Measurements from ENCODE around the gene METRNL. TPM values are rescaled to one million over a fixed set of nuclear protein-coding genes. Genes with fewer than 3 reads are reported as not detected.
"Not testable (repeated sequence)": the region's sequence is repeated elsewhere in the genome, so short reads cannot be mapped to it uniquely, and the experiment has no call there.

Gene METRNL
- total and polyA plus RNA-seq, 3 experiments from 2014 or later, result 2.6 to 22.9 (median 22.3) TPM

DNA sequence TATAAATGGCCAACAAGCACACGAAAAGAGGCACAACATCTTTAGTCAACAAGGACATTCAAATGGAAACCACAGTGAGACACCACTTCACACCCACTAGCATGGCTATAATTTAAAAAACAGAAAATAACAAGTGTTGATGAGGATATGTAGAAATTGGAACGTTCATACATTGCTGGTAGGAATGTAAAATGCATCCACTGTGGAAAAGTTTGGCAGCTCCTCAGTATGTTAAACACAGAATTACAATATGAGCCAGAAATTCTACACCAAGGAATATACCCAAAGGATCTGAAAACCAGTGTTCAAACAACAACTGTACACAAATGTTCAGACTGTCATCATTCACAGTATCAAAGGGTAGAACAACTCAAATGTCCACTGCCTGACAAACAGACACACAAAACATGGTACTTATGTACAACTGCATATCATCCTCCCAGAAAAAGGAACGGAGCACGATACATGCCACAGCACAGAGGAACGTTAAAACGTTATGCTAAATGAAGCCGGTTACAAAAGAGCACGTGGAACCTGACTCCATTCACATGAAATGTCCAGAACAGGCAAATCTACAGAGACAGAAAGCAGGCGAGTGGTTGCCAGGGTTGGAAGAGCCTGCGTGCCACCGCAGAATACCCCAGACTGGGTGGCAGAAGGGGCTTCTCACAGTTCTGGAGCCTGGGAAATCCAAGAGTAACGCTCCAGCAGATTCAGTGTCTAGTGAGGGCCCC lies 32.8 kb upstream of the METRNL start:
- Mint-ChIP-seq H3K27me3 (peaks cover 0 to 1% of the 10 kb centered on the region in 2 donors), H3K36me3 (peaks cover 11 to 35% (median 20%) of the 10 kb centered on the region in 3 donors), H3K9me3 (peaks cover 0 to 6% (median 3%) of the 10 kb centered on the region in 5 donors), H3K4me1 (peaks cover 34 to 58% (median 55%) of the 10 kb centered on the region in 3 donors), H3K4me3 (peak overlapping the region in 4 of 7 donors; percentile 16 to 43 (median 42)), H3K27ac (peak overlapping the region in 2 of 8 donors; percentile 54 to 69)
- no peak overlapping the region for H3K4me3 ChIP-seq (ENCODE audit: low read length)
- H3K9me3 ChIP-seq (ENCODE audit: low read length), result no peaks in the 10 kb centered on the region
- no peak overlapping the region for H3K27ac ChIP-seq (ENCODE audit: low read depth, low read length)
- no peak for DNase-seq
- POLR2A ChIA-PET, result no interaction called here
- peaks cover 12% of the 10 kb centered on the region for H3K4me1 ChIP-seq (ENCODE audit: insufficient read depth, low read length)
- H3K36me3 ChIP-seq (ENCODE audit: insufficient read depth, low read length), result no peaks in the 10 kb centered on the region
- no peaks in the 10 kb centered on the region for H3K27me3 ChIP-seq (ENCODE audit: insufficient read depth, low read length, poor library complexity, severe bottlenecking)
- CTCF ChIA-PET, result no interaction called here

DNA sequence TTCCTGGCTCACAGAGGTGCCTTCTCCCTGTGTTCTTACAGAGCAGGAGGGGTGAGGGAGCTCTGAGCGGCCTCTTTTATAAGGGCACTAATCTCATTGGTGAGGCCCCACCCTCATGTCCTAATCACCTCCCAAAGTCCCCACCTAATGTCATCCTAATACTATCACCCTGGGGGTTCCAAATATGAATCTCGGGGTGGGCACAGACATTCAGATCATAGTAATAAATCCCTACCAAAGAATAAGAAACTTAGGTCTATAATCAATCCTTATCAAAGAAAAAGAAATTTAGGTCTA lies 32.3 kb upstream of the METRNL start:
- Histone ChIP-seq H3K9me3 (ENCODE audit: low read length) (no peaks in the 10 kb centered on the region), H3K36me3 (ENCODE audit: insufficient read depth, low read length) (no peaks in the 10 kb centered on the region), H3K27ac (ENCODE audit: low read depth, low read length) (no peak overlapping the region), H3K4me3 (ENCODE audit: low read length) (no peak overlapping the region), H3K27me3 (ENCODE audit: insufficient read depth, low read length, poor library complexity, severe bottlenecking) (no peaks in the 10 kb centered on the region), H3K4me1 (ENCODE audit: insufficient read depth, low read length) (peaks cover 15% of the 10 kb centered on the region)
- Mint-ChIP-seq H3K36me3 (peaks cover 10 to 31% (median 18%) of the 10 kb centered on the region in 3 donors), H3K4me1 (peaks cover 37 to 61% (median 55%) of the 10 kb centered on the region in 3 donors), H3K27ac (peak overlapping the region in 1 of 8 donors; percentile 54), H3K9me3 (peaks cover 0 to 4% (median 1%) of the 10 kb centered on the region in 5 donors), H3K4me3 (no peak overlapping the region), H3K27me3 (peaks cover 0 to 1% of the 10 kb centered on the region in 2 donors)
- ChIA-PET CTCF (no interaction called here), POLR2A (no interaction called here)
- no peak for DNase-seq

DNA sequence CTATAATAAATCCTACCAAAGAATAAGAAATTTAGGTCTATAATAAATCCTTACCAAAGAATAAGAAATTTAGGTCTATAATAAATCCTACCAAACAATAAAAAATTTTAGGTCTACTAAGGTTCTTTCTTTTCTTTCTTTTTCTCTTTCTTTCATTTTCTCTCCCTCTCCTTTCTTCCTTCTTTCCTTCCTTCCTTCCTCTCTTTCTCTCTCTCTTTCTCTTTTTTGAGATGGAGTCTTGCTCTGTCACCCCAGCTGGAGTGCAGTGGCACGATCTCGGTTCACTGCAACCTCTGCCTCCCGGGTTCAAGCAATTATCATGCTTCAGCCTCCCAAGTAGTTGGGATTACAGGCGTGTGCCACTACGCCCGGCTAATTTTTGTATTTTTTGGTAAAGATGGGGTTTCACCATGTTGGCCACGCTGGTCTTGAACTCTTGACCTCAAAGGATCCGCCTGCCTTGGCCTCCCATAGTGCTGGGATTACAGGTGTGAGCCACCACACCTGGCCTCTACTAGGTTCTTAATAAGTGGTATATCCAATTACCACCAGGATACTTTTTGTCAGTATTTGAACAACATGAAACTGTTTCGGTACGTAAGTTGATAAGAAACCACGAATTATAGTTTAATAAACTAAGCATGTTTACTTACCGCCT lies 31.5 kb upstream of the METRNL start:
- Mint-ChIP-seq H3K27ac (peak overlapping the region; percentile 87 to 99 (median 93)), H3K36me3 (peaks cover 8 to 23% (median 10%) of the 10 kb centered on the region in 3 donors), H3K4me1 (peaks cover 37 to 62% (median 48%) of the 10 kb centered on the region in 3 donors), H3K4me3 (peak overlapping the region; percentile 77 to 89 (median 85))
- H3K4me1 ChIP-seq (ENCODE audit: insufficient read depth, low read length), result peaks cover 18% of the 10 kb centered on the region
- ChIA-PET POLR2A (interaction anchor here (1.0 kb wide), 1 partner anchor 29 kb away, joined by 3 read pairs; no protein-coding TSS in a partner anchor), CTCF (interaction anchor here (1.2 to 1.9 kb wide), 2 partner anchors 154 to 266 kb away, joined by 3 to 4 read pairs; no protein-coding TSS in a partner anchor)
- H3K36me3 ChIP-seq (ENCODE audit: insufficient read depth, low read length); H3K9me3 ChIP-seq (ENCODE audit: low read length); H3K9me3 Mint-ChIP-seq; H3K27me3 Mint-ChIP-seq; H3K27me3 ChIP-seq (ENCODE audit: insufficient read depth, low read length, poor library complexity, severe bottlenecking); DNase-seq: not testable (repeated sequence)
- H3K4me3 ChIP-seq (ENCODE audit: low read length), result peak overlapping the region; percentile 18
- peak overlapping the region; percentile 14 for H3K27ac ChIP-seq (ENCODE audit: low read depth, low read length)

DNA sequence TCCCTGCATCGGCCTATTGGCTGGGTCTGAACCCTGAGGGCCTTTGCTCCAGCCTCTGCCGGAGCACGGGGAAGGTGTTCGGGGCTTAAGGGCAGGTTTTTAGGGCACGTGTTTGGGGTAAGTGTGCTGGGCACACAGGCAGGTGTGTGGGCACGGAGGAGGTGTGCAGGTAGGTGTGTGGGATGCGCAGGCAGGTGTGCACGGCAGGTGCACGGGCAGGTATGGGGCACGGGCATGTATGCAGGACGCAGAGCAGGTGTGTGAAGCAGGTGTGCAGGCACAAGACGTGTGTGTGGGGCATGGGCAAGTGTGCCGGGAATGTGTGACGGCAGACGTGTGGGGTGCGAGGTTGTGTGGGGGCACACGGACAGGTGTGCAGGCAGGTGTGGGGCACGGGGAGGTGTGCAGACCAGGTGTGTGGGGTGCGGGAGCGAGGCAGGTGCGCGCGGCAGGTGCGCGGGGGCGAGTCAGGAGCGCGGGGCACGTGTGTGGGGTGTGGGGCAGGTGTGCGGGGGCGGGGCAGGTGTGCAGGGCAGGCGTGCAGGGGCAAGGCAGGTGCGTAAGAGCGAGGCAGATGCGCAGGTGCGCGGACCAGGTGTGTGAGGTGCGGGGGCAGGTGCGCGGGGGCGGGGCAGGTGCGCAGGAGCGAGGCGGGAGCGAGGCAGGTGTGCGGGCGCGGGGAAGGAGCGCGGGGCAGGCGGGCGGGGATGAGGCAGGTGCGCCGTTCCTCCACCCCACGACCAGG lies 28.6 kb upstream of the METRNL start:
- H3K4me1 ChIP-seq (ENCODE audit: insufficient read depth, low read length), result peaks cover 34% of the 10 kb centered on the region
- no peak for DNase-seq
- H3K4me3 Mint-ChIP-seq, result peak overlapping the region; percentile 63 to 89 (median 84)
- peaks cover 0 to 1% of the 10 kb centered on the region in 2 donors for H3K27me3 Mint-ChIP-seq
- H3K27ac ChIP-seq (ENCODE audit: low read depth, low read length), result peak overlapping the region; percentile 69
- H3K36me3 Mint-ChIP-seq, result peaks cover 3 to 5% (median 5%) of the 10 kb centered on the region in 3 donors
- peak overlapping the region; percentile 70 for H3K4me3 ChIP-seq (ENCODE audit: low read length)
- no peaks in the 10 kb centered on the region for H3K27me3 ChIP-seq (ENCODE audit: insufficient read depth, low read length, poor library complexity, severe bottlenecking)
- no peaks in the 10 kb centered on the region for H3K36me3 ChIP-seq (ENCODE audit: insufficient read depth, low read length)
- no peaks in the 10 kb centered on the region for H3K9me3 ChIP-seq (ENCODE audit: low read length)
- H3K4me1 Mint-ChIP-seq, result peaks cover 32 to 62% (median 34%) of the 10 kb centered on the region in 3 donors
- CTCF ChIA-PET, result interaction anchor here (0.7 to 1.4 kb wide), 6 partner anchors 11 to 269 kb away, joined by 3 to 5 read pairs (median 3); no protein-coding TSS in a partner anchor
- POLR2A ChIA-PET, result interaction anchor here (0.7 to 0.9 kb wide), 4 partner anchors 29 to 276 kb away, joined by 3 to 5 read pairs (median 4); partner anchors contain the start of gene METRNL
- peaks cover 0 to 2% (median 0%) of the 10 kb centered on the region in 5 donors for H3K9me3 Mint-ChIP-seq
- H3K27ac Mint-ChIP-seq, result peak overlapping the region in 7 of 8 donors; percentile 32 to 97 (median 88)

DNA sequence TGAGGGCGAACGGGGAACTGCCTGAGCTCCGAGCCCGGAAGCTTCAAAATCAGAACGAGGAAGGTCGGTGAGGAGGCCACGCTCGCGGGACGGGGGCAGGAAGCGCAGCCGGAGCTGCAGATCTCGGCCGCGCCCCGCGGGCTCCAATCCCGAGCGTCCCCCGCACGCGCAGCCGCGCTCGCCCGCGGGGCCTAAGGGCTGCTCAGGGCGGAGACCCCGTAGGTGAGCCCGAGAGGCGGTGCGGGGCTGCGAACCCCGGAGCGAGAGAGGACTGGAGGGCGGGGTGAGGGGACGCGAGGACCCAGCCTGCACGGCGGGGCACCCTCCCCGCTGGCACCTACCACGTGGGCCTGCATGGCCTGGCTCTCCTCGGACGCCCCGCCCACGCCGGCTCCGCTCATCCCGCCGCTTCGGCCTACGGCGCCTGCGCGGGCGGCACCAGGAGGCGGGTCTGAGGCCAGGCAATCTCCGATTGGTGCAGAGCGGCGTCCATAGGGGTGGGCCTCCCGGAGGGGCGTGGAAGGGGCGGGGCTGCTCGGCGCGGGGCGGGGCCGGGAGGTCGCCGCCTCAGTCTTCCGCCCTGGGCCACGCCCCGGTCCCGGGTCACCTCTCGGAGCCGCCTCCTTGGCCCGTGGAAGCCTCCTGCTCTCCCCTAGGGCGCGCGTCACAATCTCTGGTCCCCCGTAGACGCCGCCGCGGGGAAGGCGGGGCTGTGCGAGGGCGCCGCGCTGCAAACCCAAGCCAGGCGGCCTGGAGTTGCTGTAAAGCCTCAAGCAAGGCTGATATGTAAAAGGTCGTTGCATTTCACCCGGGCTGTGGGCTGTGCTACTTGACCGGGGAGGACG lies 27.8 kb upstream of the METRNL start:
- ChIA-PET CTCF (interaction anchor here (0.7 to 1.4 kb wide), 6 partner anchors 11 to 270 kb away, joined by 3 to 5 read pairs (median 3); no protein-coding TSS in a partner anchor), POLR2A (interaction anchor here (0.7 to 0.9 kb wide), 4 partner anchors 28 to 277 kb away, joined by 3 to 5 read pairs (median 4); partner anchors contain the start of gene METRNL)
- H3K27me3 ChIP-seq (ENCODE audit: insufficient read depth, low read length, poor library complexity, severe bottlenecking), result no peaks in the 10 kb centered on the region
- H3K9me3 ChIP-seq (ENCODE audit: low read length), result no peaks in the 10 kb centered on the region
- peak overlapping the region; percentile 70 for H3K4me3 ChIP-seq (ENCODE audit: low read length)
- peaks cover 30 to 59% (median 31%) of the 10 kb centered on the region in 3 donors for H3K4me1 Mint-ChIP-seq
- H3K27ac Mint-ChIP-seq, result peak overlapping the region; percentile 90 to 99 (median 94)
- H3K27me3 Mint-ChIP-seq, result peaks cover 0 to 1% of the 10 kb centered on the region in 2 donors
- peak overlapping the region; percentile 63 to 89 (median 84) for H3K4me3 Mint-ChIP-seq
- H3K4me1 ChIP-seq (ENCODE audit: insufficient read depth, low read length), result peaks cover 34% of the 10 kb centered on the region
- H3K36me3 Mint-ChIP-seq, result peaks cover 2 to 3% (median 2%) of the 10 kb centered on the region in 3 donors
- peak overlapping the region; percentile 85 for H3K27ac ChIP-seq (ENCODE audit: low read depth, low read length)
- H3K36me3 ChIP-seq (ENCODE audit: insufficient read depth, low read length), result no peaks in the 10 kb centered on the region
- H3K9me3 Mint-ChIP-seq, result peaks cover 0 to 1% (median 0%) of the 10 kb centered on the region in 5 donors
- DNase-seq, result peak; percentile 95 to 100 (median 99)

DNA sequence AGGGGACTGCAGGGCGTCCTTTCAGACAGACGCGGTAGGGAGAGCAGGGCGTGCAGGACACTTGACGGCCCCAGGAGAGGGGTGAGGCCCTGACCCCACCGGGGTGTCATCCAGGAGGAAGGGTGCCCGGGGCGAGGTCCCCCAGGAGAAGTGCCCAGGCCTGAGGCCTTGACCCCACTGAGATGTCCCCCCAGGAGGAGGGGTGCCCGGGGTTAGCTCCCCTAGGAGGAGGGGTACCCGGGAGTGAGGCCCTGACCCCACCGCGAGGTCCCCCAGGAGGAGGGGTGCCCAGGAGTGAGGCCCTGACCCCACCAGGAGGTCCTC lies 27.2 kb upstream of the METRNL start:
- no peaks in the 10 kb centered on the region for H3K36me3 ChIP-seq (ENCODE audit: insufficient read depth, low read length)
- POLR2A ChIA-PET, result no interaction called here
- no peaks in the 10 kb centered on the region for H3K9me3 Mint-ChIP-seq

More for the DNA sequence above, 27.2 kb upstream of the METRNL start:
- peak overlapping the region; percentile 90 to 99 (median 93) for H3K27ac Mint-ChIP-seq
- H3K4me3 ChIP-seq (ENCODE audit: low read length), result peak overlapping the region; percentile 47
- peaks cover 0 to 1% of the 10 kb centered on the region in 2 donors for H3K27me3 Mint-ChIP-seq
- peaks cover 34% of the 10 kb centered on the region for H3K4me1 ChIP-seq (ENCODE audit: insufficient read depth, low read length)
- H3K4me1 Mint-ChIP-seq, result peaks cover 26 to 56% (median 28%) of the 10 kb centered on the region in 3 donors
- H3K27ac ChIP-seq (ENCODE audit: low read depth, low read length), result peak overlapping the region; percentile 85
- CTCF ChIA-PET, result interaction anchor here (1.4 kb wide), 1 partner anchor 32 kb away, joined by 5 read pairs; no protein-coding TSS in a partner anchor
- no peak for DNase-seq
- peaks cover 0 to 1% (median 0%) of the 10 kb centered on the region in 3 donors for H3K36me3 Mint-ChIP-seq
- no peaks in the 10 kb centered on the region for H3K9me3 ChIP-seq (ENCODE audit: low read length)
- H3K4me3 Mint-ChIP-seq, result peak overlapping the region; percentile 50 to 89 (median 76)
- H3K27me3 ChIP-seq (ENCODE audit: insufficient read depth, low read length, poor library complexity, severe bottlenecking), result no peaks in the 10 kb centered on the region
